NT2/D1 (cell line): ENCODE measurements around the gene AGPAT3.

Experiments
- YY1 ChIP-seq: IDR thresholded peaks from 2 replicates; pipeline ENCODE4 v1.6.1; 2011; ENCODE audit not compliant: insufficient read length, insufficient read depth
- ZNF274 ChIP-seq: IDR thresholded peaks from 2 replicates; pipeline ENCODE4 v1.6.1; 2011; ENCODE audit warnings: mild to moderate bottlenecking, low read depth, low read length

GRCh38 chr21:43934716-43935705 lies 70.0 kb downstream of the AGPAT3 start:
- TF ChIP-seq YY1 (no peak), ZNF274 (no peak)
